PC-9 (cell line): ENCODE data around the gene ASB8.

ENCODE experiments used
- EZH2 ChIP-seq: fragments of 200-600 bp; sonication (generic); IDR thresholded peaks from 2 replicates; pipeline ENCODE4 v1.8.0; 2017; ENCODE audit warnings: antibody characterized with exemption, low read depth
- TF ChIP-seq, protein P1 (sequence below): fragments of 200-600 bp; sonication (generic); conservative IDR thresholded peaks from 2 replicates; pipeline ENCODE4 v1.6.1; 2017; ENCODE audit warnings: mixed run types, antibody characterized with exemption, mild to moderate bottlenecking, moderate library complexity

DNA sequence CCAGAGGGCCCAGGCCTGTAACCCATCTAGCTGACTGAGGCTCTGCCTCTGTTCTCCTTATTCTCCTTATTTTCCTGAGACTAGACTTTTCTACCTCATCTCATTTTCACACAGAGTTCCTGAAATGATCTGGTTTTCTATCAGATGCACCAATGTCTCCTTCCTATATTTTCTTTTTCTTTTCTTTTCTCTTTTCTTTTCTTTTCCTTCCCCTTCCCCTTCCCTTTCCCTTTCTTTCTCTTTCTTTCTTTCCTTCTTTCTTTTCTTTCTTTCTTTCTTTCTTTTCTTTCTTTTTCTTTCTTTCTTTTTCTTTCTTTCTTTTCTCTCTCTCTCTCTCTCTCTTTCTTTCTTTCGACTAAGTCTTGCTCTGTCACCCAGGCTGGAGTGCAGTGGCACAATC is 23.1 kb upstream of the ASB8 start:
- TF ChIP-seq EZH2, result no peak
- TF ChIP-seq, protein P1, sequence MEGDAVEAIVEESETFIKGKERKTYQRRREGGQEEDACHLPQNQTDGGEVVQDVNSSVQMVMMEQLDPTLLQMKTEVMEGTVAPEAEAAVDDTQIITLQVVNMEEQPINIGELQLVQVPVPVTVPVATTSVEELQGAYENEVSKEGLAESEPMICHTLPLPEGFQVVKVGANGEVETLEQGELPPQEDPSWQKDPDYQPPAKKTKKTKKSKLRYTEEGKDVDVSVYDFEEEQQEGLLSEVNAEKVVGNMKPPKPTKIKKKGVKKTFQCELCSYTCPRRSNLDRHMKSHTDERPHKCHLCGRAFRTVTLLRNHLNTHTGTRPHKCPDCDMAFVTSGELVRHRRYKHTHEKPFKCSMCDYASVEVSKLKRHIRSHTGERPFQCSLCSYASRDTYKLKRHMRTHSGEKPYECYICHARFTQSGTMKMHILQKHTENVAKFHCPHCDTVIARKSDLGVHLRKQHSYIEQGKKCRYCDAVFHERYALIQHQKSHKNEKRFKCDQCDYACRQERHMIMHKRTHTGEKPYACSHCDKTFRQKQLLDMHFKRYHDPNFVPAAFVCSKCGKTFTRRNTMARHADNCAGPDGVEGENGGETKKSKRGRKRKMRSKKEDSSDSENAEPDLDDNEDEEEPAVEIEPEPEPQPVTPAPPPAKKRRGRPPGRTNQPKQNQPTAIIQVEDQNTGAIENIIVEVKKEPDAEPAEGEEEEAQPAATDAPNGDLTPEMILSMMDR, result no peak
